GM12865 (cell line): ENCODE results near the gene LARGE1.

Source experiments
- DNase-seq: peaks from one replicate; pipeline ENCODE4 v3.0.0; 2010; ENCODE audit warnings: low read depth
- H3K4me3 ChIP-seq: 2 replicates; pipeline ENCODE4 v1.5.1; 2011; ENCODE audit warnings: mild to moderate bottlenecking, low read depth, low read length, control low read depth
- CTCF ChIP-seq: IDR thresholded peaks from 2 replicates; pipeline ENCODE4 v1.5.1; 2011; ENCODE audit warnings: low read length, control low read depth, low read depth, inconsistent platforms; ENCODE audit not compliant: insufficient read depth; ENCODE audit errors: missing control alignments

Gene LARGE1

GRCh38 chr22:33565580-33565995 is 354.7 kb downstream of the LARGE1 start:
- no peak for TF ChIP-seq CTCF
- peak; percentile 82 for DNase-seq
- no peak overlapping the region for H3K4me3 ChIP-seq

- no peak for TF ChIP-seq CTCF
- no peak for DNase-seq
- H3K4me3 ChIP-seq = no peak overlapping the region
Measured at GRCh38 chr22:33564683-33565082, 355.6 kb downstream of the LARGE1 start.

- no peak for DNase-seq
- TF ChIP-seq CTCF = no peak
Measured at GRCh38 chr22:33563220-33563964, 356.9 kb downstream of the LARGE1 start.

GRCh38 chr22:33562501-33562900 is 357.8 kb downstream of the LARGE1 start:
- DNase-seq = no peak
- no peak overlapping the region for H3K4me3 ChIP-seq
- TF ChIP-seq CTCF = no peak

More at GRCh38 chr22:33563220-33563964, 356.9 kb downstream of the LARGE1 start:
- H3K4me3 ChIP-seq = no peak overlapping the region

GRCh38 chr22:33561149-33561807 is 359.0 kb downstream of the LARGE1 start:
- H3K4me3 ChIP-seq = no peak overlapping the region
- DNase-seq = no peak
- TF ChIP-seq CTCF = no peak

GRCh38 chr22:33557836-33558235 is 362.4 kb downstream of the LARGE1 start:
- no peak for TF ChIP-seq CTCF
- DNase-seq = no peak
- H3K4me3 ChIP-seq = no peak overlapping the region
